K562 (cell line): ENCODE data around the gene CKAP5. TPM values are rescaled to one million over a fixed set of nuclear protein-coding genes. Genes with fewer than 3 reads are reported as not detected.

Experiments
- ARID1B ChIP-seq: fragments of 450-650 bp; IDR thresholded peaks from 2 replicates; pipeline ENCODE4 v1.6.1; 2016; ENCODE audit warnings: antibody characterized with exemption, mild to moderate bottlenecking, inconsistent platforms
- BRCA1 ChIP-seq, 2 experiments: fragments of 450-650 bp in 1 of 2; sonication (generic) in 1 of 2; formaldehyde crosslinking in 1 of 2; IDR thresholded peaks; 2 replicates each; pipeline versions ENCODE4 v1.5.0 to v1.6.1; 2017 to 2020; ENCODE audit warnings: mild to moderate bottlenecking in 1 of 2, missing genetic modification reagents in 1 of 2
- CTBP1 ChIP-seq: fragments of 450-650 bp; IDR thresholded peaks from 2 replicates; pipeline ENCODE4 v1.6.1; 2016; ENCODE audit warnings: borderline replicate concordance
- RHOXF2B ChIP-seq: fragments of 250-450 bp; sonication (Bioruptor Pico); conservative IDR thresholded peaks from 2 replicates; pipeline ENCODE4 v1.5.1; 2021
- SAFB ChIP-seq: fragments of 200-400 bp; formaldehyde crosslinking; IDR thresholded peaks from 2 replicates; pipeline ENCODE4 v1.6.1; 2017; ENCODE audit warnings: low read depth, low read length, borderline replicate concordance
- SPI1 ChIP-seq: IDR thresholded peaks from 2 replicates; pipeline ENCODE4 v1.6.1; 2011; ENCODE audit warnings: low read depth, low read length, control low read depth, borderline replicate concordance
- ZNF197 ChIP-seq: fragments of 200-800 bp; sonication (Bioruptor generic); IDR thresholded peaks from 2 replicates; pipeline ENCODE4 v1.6.1; 2016; ENCODE audit warnings: low read depth, missing genetic modification characterization, missing compliant biosample characterization
- ZNF551 ChIP-seq: fragments of 250-450 bp; sonication (Bioruptor Pico); IDR thresholded peaks from 2 replicates; pipeline ENCODE4 v1.5.0; 2021; ENCODE audit warnings: mild to moderate bottlenecking, moderate library complexity
- ZNF561 ChIP-seq: fragments of 450-650 bp; formaldehyde crosslinking; conservative IDR thresholded peaks from 2 replicates; pipeline ENCODE4 v1.4.0; 2020; ENCODE audit warnings: mild to moderate bottlenecking, moderate library complexity
- polyA plus RNA-seq, 8 experiments: library from polyadenylated mRNA; depleted of rRNA in 4 of 8; stranded (reverse) in 5 of 8; unstranded in 3 of 8; fragments of >200 nt; fragmentation: Nextera tagmentation in 2 of 8; fragmentation: Illumina TruSeq in 1 of 8; extraction: Ambion mirVana in 2 of 8; extraction: Trizol in 1 of 8; gene quantifications; 2 replicates each; pipeline versions ENCODE4 v1.2.1 to v1.2.3, GENCODE V29; 2011 to 2014; ENCODE audit warnings: inconsistent platforms in 1 of 8, missing spikeins in 1 of 8
- total RNA-seq, 7 experiments: library from RNA; depleted of rRNA in 6 of 7; stranded (reverse); fragments of >200 nt in 6 of 7; fragmentation: Illumina TruSeq in 2 of 7; extraction: Trizol in 2 of 7; gene quantifications; 2 replicates each; pipeline versions ENCODE4 v1.2.1 to v1.2.3, GENCODE V29; 2011 to 2021; ENCODE audit warnings: low replicate concordance in 1 of 7
- TF ChIP-seq, protein P1 (sequence below): fragments of 250-450 bp; sonication (Bioruptor Pico); IDR thresholded peaks from 2 replicates; pipeline ENCODE4 v1.5.0; 2021
- TF ChIP-seq, protein P2 (sequence below): sonication (generic); formaldehyde crosslinking; IDR thresholded peaks from 2 replicates; pipeline ENCODE4 v1.8.1; 2022; ENCODE audit warnings: missing genetic modification reagents
- TF ChIP-seq, protein P3 (sequence below): fragments of 450-650 bp; IDR thresholded peaks from 2 replicates; pipeline ENCODE4 v1.6.1; 2016; ENCODE audit warnings: missing biosample characterization, missing genetic modification characterization
- TF ChIP-seq, protein P4 (sequence below): sonication (generic); formaldehyde crosslinking; IDR thresholded peaks from 2 replicates; pipeline ENCODE4 v1.8.1; 2023; ENCODE audit warnings: mild to moderate bottlenecking, missing genetic modification reagents

CKAP5 gene
- total and polyA plus RNA-seq, 9 of the 15 experiments (the other 6 are each of a cell fraction or from before 2014, with no cell fraction given): 60.1 to 239 (median 139) TPM

DNA sequence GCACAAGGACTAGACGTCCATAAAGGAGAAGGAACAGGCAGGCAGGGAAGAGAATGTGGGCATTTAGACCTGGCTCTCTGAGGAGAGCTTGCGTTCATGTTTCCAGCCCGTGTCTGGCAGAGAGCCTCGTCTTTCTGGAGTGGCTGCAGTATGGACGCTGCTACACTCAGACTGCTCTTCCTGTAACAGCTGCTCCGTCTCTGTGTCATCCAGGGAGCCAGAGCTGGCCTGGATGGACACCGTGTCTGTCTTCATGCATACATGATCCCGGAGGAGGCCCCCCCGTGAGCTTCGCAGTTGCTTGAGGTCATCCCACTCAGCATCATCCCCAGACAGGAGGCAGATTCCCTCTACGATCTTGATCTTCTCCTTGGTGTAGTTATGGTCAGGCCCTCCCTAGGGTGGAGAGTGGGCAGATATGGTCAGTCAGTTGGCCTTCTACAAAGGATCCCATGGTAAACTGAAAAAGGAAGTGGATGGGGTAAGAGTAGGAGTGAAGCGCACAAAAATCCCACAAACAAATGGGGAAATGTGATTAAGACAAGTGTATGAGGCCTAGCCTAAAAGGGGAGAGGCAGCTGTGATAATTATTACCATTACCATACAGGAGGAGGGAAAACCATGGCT, 13.0 kb upstream of the CKAP5 start (continued):
- TF ChIP-seq BRCA1 (IDR thresholded peaks at IDR 0.05): no peak
- no peak for TF ChIP-seq BRCA1 (CRISPR knock-in tag; IDR thresholded peaks at IDR 0.05)
- no peak for TF ChIP-seq ZNF197
- TF ChIP-seq CTBP1: peak; percentile 15; the same call in 1 of the 2 replicates
- TF ChIP-seq SPI1: peak; percentile 76; the same call in 1 of the 2 replicates
- TF ChIP-seq ARID1B: 0 out of 2 replicates have a peak, but pooled peaks have one; percentile 9
- TF ChIP-seq, protein P1, sequence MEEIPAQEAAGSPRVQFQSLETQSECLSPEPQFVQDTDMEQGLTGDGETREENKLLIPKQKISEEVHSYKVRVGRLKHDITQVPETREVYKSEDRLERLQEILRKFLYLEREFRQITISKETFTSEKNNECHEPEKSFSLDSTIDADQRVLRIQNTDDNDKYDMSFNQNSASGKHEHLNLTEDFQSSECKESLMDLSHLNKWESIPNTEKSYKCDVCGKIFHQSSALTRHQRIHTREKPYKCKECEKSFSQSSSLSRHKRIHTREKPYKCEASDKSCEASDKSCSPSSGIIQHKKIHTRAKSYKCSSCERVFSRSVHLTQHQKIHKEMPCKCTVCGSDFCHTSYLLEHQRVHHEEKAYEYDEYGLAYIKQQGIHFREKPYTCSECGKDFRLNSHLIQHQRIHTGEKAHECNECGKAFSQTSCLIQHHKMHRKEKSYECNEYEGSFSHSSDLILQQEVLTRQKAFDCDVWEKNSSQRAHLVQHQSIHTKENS (CRISPR knock-in tag): no peak
- TF ChIP-seq ZNF561 (CRISPR knock-in tag): no peak
- TF ChIP-seq, protein P2, sequence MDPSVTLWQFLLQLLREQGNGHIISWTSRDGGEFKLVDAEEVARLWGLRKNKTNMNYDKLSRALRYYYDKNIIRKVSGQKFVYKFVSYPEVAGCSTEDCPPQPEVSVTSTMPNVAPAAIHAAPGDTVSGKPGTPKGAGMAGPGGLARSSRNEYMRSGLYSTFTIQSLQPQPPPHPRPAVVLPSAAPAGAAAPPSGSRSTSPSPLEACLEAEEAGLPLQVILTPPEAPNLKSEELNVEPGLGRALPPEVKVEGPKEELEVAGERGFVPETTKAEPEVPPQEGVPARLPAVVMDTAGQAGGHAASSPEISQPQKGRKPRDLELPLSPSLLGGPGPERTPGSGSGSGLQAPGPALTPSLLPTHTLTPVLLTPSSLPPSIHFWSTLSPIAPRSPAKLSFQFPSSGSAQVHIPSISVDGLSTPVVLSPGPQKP (CRISPR knock-in tag): no peak
- TF ChIP-seq, protein P3, sequence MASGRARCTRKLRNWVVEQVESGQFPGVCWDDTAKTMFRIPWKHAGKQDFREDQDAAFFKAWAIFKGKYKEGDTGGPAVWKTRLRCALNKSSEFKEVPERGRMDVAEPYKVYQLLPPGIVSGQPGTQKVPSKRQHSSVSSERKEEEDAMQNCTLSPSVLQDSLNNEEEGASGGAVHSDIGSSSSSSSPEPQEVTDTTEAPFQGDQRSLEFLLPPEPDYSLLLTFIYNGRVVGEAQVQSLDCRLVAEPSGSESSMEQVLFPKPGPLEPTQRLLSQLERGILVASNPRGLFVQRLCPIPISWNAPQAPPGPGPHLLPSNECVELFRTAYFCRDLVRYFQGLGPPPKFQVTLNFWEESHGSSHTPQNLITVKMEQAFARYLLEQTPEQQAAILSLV (tag): no peak
- TF ChIP-seq RHOXF2B (CRISPR knock-in tag): no peak
- no peak for TF ChIP-seq ZNF551 (CRISPR knock-in tag)
- no peak for TF ChIP-seq SAFB
- TF ChIP-seq, protein P4, sequence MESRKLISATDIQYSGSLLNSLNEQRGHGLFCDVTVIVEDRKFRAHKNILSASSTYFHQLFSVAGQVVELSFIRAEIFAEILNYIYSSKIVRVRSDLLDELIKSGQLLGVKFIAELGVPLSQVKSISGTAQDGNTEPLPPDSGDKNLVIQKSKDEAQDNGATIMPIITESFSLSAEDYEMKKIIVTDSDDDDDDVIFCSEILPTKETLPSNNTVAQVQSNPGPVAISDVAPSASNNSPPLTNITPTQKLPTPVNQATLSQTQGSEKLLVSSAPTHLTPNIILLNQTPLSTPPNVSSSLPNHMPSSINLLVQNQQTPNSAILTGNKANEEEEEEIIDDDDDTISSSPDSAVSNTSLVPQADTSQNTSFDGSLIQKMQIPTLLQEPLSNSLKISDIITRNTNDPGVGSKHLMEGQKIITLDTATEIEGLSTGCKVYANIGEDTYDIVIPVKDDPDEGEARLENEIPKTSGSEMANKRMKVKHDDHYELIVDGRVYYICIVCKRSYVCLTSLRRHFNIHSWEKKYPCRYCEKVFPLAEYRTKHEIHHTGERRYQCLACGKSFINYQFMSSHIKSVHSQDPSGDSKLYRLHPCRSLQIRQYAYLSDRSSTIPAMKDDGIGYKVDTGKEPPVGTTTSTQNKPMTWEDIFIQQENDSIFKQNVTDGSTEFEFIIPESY (CRISPR knock-in tag): no peak
